HG03175 (cell line): ENCODE results near the gene GLYAT.
"Not testable (repeated sequence)": the region's sequence is repeated elsewhere in the genome, so short reads cannot be mapped to it uniquely, and the experiment has no call there.

Source experiments
- ATAC-seq: cut with Tn5 transposase; IDR thresholded peaks from one replicate; pipeline ENCODE4 v1.9.1; 2021; ENCODE audit warnings: mild to moderate bottlenecking, moderate library complexity; ENCODE audit not compliant: unreplicated experiment

GLYAT gene

GRCh38 chr11:58685973-58686722 lies 45.6 kb downstream of the GLYAT start:
- ATAC-seq = no peak

- ATAC-seq = not testable (repeated sequence)
Measured at GRCh38 chr11:58682660-58683059, 49.1 kb downstream of the GLYAT start.

GRCh38 chr11:58677536-58677935 lies 54.2 kb downstream of the GLYAT start:
- not testable (repeated sequence) for ATAC-seq

- ATAC-seq = no peak
Measured at GRCh38 chr11:58676563-58677135, 55.1 kb downstream of the GLYAT start.

GRCh38 chr11:58675334-58676155 lies 56.2 kb downstream of the GLYAT start:
- peak; percentile 83 for ATAC-seq

- ATAC-seq = no peak
Measured at GRCh38 chr11:58674609-58675008, 57.1 kb downstream of the GLYAT start.

- ATAC-seq = no peak
Measured at GRCh38 chr11:58671983-58672633, 59.6 kb downstream of the GLYAT start.

- ATAC-seq = no peak
Measured at GRCh38 chr11:58659910-58660570, 71.7 kb downstream of the GLYAT start.

- ATAC-seq = no peak
Measured at GRCh38 chr11:58659404-58659803, 72.3 kb downstream of the GLYAT start.
